GM18951 (cell line): ENCODE data around the gene KCNK16.

Experiments used
- POLR2A ChIP-seq: IDR thresholded peaks from 4 replicates; pipeline ENCODE4 v1.6.1; 2011; ENCODE audit warnings: mild to moderate bottlenecking; ENCODE audit not compliant: insufficient read length, insufficient read depth; ENCODE audit errors: extremely low read depth
- in situ Hi-C: fragments of 300-500 bp; cut with MboI; formaldehyde crosslinking; loops from one replicate; pipeline ENCODE4 v1.12.0; 2022; ENCODE audit warnings: low sequenced_read_pairs, mixed read lengths, inconsistent platforms; ENCODE audit not compliant: unreplicated experiment

The KCNK16 gene

GRCh38 chr6:39322306-39322850 lies at the start of gene KCNK16:
Gene KCNK16 (minus strand): TSS chr6:39322702. CDS start chr6:39322540, 162 bp downstream.
- TF ChIP-seq POLR2A: no peak
- in situ Hi-C loops: no loop called here

DNA sequence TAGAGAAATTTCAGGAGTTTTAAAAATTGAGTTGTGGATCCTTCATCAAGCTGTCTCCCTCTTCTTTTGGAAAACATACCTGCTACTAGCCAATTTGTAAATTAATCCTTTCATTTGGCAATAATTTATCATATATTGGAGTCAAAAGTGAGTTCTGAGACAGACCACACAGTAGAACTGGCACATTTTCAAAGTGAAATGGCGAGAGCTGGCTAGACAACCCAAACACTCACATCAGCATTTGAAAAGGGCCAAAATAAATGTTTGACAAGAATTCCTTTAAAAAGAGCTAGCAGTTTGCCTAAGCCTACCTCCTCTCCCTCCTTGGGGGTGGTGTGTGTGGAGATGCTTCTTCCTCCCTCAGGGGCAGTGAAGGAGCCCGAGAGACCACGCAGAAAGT lies 47.9 kb upstream of the KCNK16 start:
- in situ Hi-C loops: loop anchor here (25.0 kb wide), 1 partner anchor 917 kb away; no protein-coding TSS in a partner anchor
- TF ChIP-seq POLR2A: no peak

GRCh38 chr6:39369987-39370386 lies 47.5 kb upstream of the KCNK16 start:
- in situ Hi-C loops: loop anchor here (25.0 kb wide), 1 partner anchor 917 kb away; no protein-coding TSS in a partner anchor
- no peak for TF ChIP-seq POLR2A

GRCh38 chr6:39367700-39368099 lies 45.2 kb upstream of the KCNK16 start:
- in situ Hi-C loops: loop anchor here (25.0 kb wide), 1 partner anchor 920 kb away; no protein-coding TSS in a partner anchor
- no peak for TF ChIP-seq POLR2A

DNA sequence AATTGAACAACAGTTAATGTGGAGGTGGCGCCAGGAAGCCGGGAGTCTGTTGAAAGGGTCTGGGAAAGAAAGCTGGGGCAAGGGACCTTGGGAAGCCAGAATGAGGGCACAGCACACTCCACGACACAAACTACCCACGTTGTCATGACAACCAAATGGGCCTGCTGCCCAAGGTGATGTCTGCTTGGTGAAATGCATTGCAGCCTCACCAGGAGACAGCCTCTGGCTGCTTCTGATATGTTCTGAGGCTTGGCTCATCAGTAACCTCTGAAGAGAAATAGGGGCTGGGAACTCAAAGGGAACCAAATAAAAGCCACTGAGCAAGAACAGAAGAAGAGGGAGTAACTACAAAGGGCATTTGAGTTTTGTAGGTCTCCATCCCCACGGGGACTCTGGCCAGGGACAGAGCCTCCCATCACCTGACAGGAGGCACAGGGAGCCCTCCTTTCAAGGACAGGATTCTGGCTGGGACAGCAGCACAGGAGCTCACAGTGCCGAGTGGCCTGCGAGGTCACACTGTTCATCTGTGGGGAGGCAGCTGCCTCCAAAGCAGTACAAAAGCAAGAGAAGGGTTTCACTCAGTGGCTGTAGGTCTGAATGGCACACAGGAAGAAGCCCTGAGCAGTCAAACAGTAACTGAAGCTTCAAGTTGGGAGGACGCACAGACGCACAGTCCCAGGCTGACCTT lies 44.6 kb upstream of the KCNK16 start:
- TF ChIP-seq POLR2A: no peak
- in situ Hi-C loops: loop anchor here (25.0 kb wide), 1 partner anchor 920 kb away; no protein-coding TSS in a partner anchor

DNA sequence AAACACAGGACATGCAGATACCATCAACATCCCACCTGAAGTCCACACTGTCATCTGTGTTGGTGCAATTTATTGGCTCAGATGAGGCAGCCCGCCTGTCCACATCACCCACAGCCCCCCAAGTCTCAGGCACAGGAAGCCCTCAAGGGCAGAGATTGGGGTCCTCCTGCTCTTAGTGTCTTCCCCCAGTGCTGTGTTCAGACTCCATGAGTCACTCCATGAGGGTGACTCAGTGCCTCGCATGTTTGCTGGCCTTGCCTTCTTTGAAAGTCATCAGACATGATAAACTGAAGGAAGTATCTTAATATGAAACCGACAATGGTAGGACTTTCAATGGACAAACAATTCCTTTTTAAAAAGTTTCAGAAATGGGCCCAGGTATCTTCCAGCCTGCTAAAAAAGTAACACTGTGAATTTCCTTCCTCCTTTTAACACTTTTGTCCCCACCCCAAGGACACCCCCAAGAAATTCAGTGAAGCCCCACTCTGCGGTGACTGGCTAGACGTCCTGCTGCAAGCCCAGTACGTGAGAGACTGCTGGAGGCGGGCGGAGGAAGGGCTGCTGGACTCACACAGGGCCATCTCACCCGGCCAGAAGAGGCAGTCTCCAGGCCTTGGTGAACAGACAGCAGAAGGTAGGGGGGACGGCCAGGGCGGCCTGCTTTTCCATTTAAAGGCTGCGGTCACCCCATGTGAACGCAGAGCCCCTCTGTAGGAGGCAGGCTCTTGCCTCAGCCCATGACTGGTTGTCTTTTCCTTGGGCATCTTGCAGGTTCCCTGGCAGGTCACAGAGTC lies 43.0 kb upstream of the KCNK16 start:
- in situ Hi-C loops: loop anchor here (25.0 kb wide), 1 partner anchor 922 kb away; no protein-coding TSS in a partner anchor
- TF ChIP-seq POLR2A: no peak

GRCh38 chr6:39363280-39363679 lies 40.8 kb upstream of the KCNK16 start:
- TF ChIP-seq POLR2A: no peak
- in situ Hi-C loops: loop anchor here (25.0 kb wide), 1 partner anchor 924 kb away; no protein-coding TSS in a partner anchor

GRCh38 chr6:39362487-39362865 lies 40.0 kb upstream of the KCNK16 start:
- in situ Hi-C loops: loop anchor here (25.0 kb wide), 1 partner anchor 925 kb away; no protein-coding TSS in a partner anchor
- no peak for TF ChIP-seq POLR2A

DNA sequence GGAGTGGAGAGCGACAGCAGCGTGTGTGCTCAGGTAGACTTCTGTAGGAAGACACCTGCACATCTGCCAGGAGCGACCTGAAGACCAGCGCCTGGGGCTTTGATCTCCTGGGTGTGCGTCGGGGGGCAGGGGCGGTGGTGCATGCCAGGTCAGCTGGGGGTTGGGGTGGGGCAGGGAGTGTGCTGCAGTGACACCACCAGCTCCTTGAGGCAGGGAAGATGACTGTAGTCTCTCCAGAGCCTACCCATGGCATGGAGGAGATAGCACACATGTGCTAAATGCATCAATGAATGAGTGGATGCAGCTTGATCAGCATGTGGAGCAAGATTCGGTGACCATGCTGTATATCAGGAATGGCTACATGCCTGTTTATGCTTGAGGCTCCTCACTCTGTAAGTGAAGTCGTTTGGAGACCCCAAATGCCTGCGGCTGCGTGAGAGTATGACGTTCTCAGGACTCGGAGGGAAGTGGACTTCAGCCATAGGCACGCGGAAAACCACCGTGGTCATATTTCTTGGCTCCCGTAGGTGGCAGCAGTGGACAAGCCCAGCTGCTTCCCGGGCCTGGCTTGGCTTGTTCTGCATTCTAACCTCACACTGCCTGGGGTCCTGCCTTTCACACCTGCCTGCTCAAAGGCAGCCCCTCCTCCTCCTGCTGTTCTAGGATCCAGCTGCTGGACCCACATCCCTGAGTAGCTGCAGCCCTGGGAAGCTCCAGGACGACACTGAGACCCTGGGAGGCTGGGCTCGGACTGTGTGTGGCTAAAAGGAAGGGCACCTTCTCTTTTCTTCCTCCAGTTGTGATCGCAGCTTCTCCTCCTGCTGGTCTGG lies 39.4 kb upstream of the KCNK16 start:
- in situ Hi-C loops: loop anchor here (25.0 kb wide), 1 partner anchor 925 kb away; no protein-coding TSS in a partner anchor
- TF ChIP-seq POLR2A: no peak

DNA sequence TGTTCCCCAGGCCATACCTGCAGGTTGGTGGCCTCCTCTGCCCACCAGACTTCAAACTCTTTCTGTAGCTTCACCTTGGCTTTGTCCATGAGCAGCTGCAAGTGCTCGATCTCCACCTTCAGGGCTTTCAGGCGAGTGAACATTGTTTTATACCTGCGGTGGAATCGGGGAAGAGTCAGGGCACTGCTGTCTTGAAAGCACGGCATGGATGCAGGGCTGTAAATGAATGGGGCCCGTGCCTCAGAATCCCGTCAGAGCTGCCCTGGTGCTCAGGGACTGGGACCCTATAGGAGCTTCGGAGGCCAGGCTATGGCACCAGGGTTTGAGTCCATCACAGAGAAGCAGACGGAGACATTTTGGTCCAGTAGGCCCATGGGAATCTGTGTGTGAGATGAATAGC lies 37.9 kb upstream of the KCNK16 start:
- no peak for TF ChIP-seq POLR2A
- in situ Hi-C loops: loop anchor here (25.0 kb wide), 1 partner anchor 927 kb away; no protein-coding TSS in a partner anchor

DNA sequence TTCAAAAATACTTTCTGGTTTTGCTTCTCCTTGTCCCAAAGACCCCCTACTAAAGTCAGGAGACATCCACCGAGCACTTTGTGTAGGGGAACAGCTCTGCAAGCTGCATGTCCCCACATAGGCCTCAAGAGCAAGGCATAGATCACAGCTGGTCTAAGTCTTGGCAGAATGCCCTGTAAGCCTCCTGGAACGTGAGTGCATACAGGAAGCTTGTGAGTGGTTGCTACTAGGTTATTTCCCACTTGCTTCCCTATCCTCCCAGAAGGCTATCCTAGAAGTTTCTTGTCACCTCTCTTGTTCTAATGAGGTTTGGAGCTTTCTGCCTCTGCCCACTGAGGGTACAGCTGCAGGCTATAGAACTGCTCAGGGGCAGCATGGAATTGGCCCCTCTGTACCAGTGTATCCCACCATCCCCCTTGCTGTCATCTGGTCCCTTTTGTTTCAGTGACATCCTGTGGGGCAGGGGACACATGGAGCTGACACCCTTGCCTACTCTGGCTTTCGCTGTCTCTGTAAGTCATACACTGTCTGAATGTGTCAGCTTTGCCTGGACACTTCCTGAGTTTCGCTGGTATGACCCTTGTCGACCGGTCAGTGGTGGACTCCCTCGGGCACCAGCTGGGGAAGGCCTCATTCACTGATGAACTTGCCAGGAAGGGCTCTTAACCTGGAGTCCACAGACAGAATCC lies 35.6 kb upstream of the KCNK16 start:
- in situ Hi-C loops: loop anchor here (25.0 kb wide), 1 partner anchor 929 kb away; no protein-coding TSS in a partner anchor

More for the DNA sequence above, 35.6 kb upstream of the KCNK16 start:
- TF ChIP-seq POLR2A: no peak
